ENCODE results near the gene CBX6.

DNA sequence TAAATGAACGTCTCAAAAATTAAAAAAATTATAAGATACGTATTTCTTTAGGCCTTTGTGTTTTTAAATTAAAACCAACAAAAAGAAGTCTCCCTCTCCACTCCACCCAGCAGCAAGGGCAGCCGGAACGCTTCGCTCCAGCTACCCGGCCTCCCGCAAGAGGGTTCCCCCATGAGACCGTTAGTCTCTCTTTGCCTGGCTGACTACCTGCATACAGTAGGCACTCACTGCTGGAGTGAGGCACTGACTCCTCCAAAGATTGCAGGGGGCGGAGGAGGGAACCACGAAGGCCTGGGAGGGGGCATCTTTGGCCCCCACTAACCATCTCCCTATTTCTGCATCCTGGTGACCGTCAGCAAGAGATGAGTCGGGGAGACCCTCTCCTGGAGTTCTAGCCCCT, 10.1 kb downstream of the CBX6 start:
- TF ChIP-seq CTCF (IDR thresholded peaks at IDR 0.05; ENCODE audit: low read depth, low read length) (no peak), POLR2A (IDR thresholded peaks at IDR 0.05; ENCODE audit: extremely low read depth, insufficient read length) (no peak), MYC (IDR thresholded peaks at IDR 0.05; ENCODE audit: low read depth, low read length) (no peak)
